Measurements from ENCODE around the gene SPTBN1.

SPTBN1 gene

DNA sequence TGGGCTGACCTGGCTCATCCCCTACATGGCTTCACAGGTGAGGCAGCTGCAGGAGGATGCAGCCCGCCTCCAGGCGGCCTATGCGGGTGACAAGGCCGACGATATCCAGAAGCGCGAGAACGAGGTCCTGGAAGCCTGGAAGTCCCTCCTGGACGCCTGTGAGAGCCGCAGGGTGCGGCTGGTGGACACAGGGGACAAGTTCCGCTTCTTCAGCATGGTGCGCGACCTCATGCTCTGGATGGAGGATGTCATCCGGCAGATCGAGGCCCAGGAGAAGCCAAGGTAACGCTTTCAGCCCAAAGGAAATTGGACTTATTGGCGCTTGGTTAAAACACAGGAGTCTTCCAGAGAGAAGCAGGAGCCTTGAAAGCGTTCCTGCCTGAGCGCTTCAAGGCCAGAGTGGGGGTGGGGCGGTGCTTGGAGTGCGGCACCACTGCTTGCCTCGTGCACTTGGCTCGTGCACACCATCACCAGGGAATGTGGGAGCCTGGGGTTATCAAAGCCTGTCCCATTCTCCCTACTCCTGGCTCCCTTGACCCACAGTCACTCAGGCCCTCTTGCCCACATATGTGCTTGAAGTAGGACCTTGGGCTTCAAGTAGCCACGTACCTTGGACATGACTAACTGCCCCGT, 197.6 kb downstream of the SPTBN1 start:
- Mint-ChIP-seq H3K4me3 (no peak overlapping the region), H3K27me3 (no peaks in the 10 kb centered on the region), H3K36me3 (ENCODE audit: insufficient read depth) (peaks cover 88% of the 10 kb centered on the region), H3K9me3 (no peaks in the 10 kb centered on the region), H3K27ac (peak overlapping the region in 1 of 2 donors; percentile 26), H3K4me1 (ENCODE audit: low read depth in 2 of 2) (peaks cover 5 to 12% of the 10 kb centered on the region in 2 donors)
- ATAC-seq (replicated peaks) (no peak), DNase-seq (no peak)

- H3K27me3 Mint-ChIP-seq: no peaks in the 10 kb centered on the region
- ATAC-seq (replicated peaks): no peak
- H3K36me3 Mint-ChIP-seq (ENCODE audit: insufficient read depth): peaks cover 88% of the 10 kb centered on the region
- DNase-seq: no peak
- H3K4me3 Mint-ChIP-seq: no peak overlapping the region
- peaks cover 5 to 12% of the 10 kb centered on the region in 2 donors for H3K4me1 Mint-ChIP-seq (ENCODE audit: low read depth in 2 of 2)
- no peaks in the 10 kb centered on the region for H3K9me3 Mint-ChIP-seq
- peak overlapping the region in 1 of 2 donors; percentile 46 for H3K27ac Mint-ChIP-seq
Observed at GRCh38 chr2:54655046-54655809, 199.1 kb downstream of the SPTBN1 start.

DNA sequence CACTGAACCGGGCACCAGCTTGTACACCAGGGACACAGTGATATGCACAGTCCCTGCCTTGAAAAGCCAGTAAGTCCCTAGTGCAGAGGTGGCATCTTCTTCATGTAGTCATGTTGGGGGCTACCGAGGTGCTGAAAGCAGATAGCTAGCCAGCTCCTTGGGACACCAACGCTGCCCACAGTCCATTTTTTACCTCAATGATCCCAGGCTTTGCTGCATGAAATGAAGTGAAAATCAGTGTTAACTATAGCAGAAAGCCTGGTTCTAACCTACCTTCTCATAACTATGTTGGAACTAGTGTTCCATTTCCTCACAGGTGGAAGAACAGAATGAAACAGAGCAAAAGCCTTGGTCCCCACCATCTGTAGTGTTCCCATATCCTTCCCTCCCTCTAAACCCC, 200.7 kb downstream of the SPTBN1 start:
- Mint-ChIP-seq H3K27ac (peak overlapping the region in 1 of 2 donors; percentile 12), H3K9me3 (no peaks in the 10 kb centered on the region), H3K4me3 (no peak overlapping the region), H3K36me3 (ENCODE audit: insufficient read depth) (peaks cover 89% of the 10 kb centered on the region), H3K4me1 (ENCODE audit: low read depth in 2 of 2) (peaks cover 5 to 11% of the 10 kb centered on the region in 2 donors), H3K27me3 (no peaks in the 10 kb centered on the region)
- no peak for DNase-seq
- ATAC-seq (replicated peaks): no peak

DNA sequence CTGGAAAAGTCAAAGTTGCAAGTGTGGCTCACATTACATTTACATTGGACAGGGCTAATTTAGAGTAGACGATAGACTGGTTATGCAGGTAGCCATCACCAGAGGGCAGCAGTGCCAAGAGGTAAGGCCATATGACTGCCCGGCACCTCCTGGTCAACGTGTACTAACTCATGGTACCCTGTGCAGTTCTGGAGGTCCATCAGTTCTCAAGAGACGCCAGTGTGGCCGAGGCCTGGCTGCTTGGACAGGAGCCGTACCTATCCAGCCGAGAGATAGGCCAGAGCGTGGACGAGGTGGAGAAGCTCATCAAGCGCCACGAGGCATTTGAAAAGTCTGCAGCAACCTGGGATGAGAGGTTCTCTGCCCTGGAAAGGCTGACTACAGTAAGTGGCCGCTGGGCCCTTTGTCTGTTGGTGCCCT, 201.5 kb downstream of the SPTBN1 start:
- peak in 1 of 3 experiments; percentile 9 for DNase-seq
- Mint-ChIP-seq H3K36me3 (ENCODE audit: insufficient read depth) (peaks cover 88% of the 10 kb centered on the region), H3K4me1 (ENCODE audit: low read depth in 2 of 2) (peaks cover 3 to 4% of the 10 kb centered on the region in 2 donors), H3K27ac (peak overlapping the region; percentile 12 to 83), H3K9me3 (no peaks in the 10 kb centered on the region), H3K4me3 (no peak overlapping the region), H3K27me3 (no peaks in the 10 kb centered on the region)
- ATAC-seq (replicated peaks): peak; percentile 43

- no peak for DNase-seq
- no peak for ATAC-seq (replicated peaks)
- Mint-ChIP-seq H3K27ac (peak overlapping the region in 1 of 2 donors; percentile 83), H3K4me3 (no peak overlapping the region), H3K36me3 (ENCODE audit: insufficient read depth) (peaks cover 87% of the 10 kb centered on the region), H3K27me3 (no peaks in the 10 kb centered on the region), H3K4me1 (ENCODE audit: low read depth in 2 of 2) (peaks cover 0 to 4% of the 10 kb centered on the region in 2 donors), H3K9me3 (no peaks in the 10 kb centered on the region)
Observed at GRCh38 chr2:54658564-54659071, 202.5 kb downstream of the SPTBN1 start.

DNA sequence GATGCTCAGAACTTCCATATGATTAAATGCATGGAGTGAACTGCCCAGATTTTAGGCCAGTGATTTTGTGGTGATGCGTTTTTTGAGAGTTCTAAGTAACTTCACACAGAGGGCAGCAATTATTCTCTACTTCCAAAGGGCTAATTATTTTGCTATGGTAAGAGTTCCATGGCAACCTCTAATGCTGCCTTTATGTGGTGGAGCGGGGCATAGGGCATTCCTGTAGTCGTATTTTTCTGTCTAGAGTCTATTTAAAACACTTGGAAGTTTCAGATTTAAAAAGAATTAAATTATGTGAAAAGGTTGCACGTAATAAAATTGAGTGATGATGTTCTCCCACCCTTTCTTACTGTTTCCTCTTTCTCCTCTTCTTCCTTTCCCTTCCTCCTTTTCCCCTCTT, 203.4 kb downstream of the SPTBN1 start:
- peaks cover 83% of the 10 kb centered on the region for H3K36me3 Mint-ChIP-seq (ENCODE audit: insufficient read depth)
- H3K27me3 Mint-ChIP-seq: no peaks in the 10 kb centered on the region
- DNase-seq (no peak), ATAC-seq (replicated peaks) (no peak)
- no peak overlapping the region for H3K4me3 Mint-ChIP-seq
- H3K27ac Mint-ChIP-seq: peak overlapping the region in 1 of 2 donors; percentile 87
- H3K9me3 Mint-ChIP-seq: no peaks in the 10 kb centered on the region
- H3K4me1 Mint-ChIP-seq (ENCODE audit: low read depth in 2 of 2): peaks cover 0 to 4% of the 10 kb centered on the region in 2 donors

DNA sequence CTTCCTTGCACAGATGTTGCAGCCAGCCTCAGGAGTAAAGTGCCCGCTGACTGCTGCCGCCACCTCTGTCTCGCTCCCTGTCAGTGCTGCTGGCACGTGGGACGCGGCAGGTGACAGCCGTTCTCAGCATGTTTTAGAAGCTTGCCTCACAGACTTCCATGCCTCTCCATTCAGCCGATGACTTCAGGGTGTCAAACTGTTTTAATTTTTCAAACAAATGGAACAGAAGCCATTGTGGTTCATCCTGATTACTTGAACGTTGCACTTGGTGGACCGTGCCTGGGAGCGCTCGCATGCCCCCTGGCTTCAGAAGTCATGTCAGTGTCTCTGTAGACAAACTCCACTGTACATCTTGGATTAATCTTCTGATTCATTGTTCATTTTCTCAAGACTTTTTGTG, 204.6 kb downstream of the SPTBN1 start:
- Mint-ChIP-seq H3K4me3 (no peak overlapping the region), H3K4me1 (ENCODE audit: low read depth in 2 of 2) (peaks cover 0 to 4% of the 10 kb centered on the region in 2 donors), H3K27me3 (no peaks in the 10 kb centered on the region), H3K9me3 (no peaks in the 10 kb centered on the region), H3K27ac (no peak overlapping the region), H3K36me3 (ENCODE audit: insufficient read depth) (peaks cover 83% of the 10 kb centered on the region)
- ATAC-seq (replicated peaks): no peak
- no peak for DNase-seq

- no peaks in the 10 kb centered on the region for H3K4me1 Mint-ChIP-seq (ENCODE audit: low read depth in 2 of 2)
- H3K27me3 Mint-ChIP-seq: no peaks in the 10 kb centered on the region
- H3K9me3 Mint-ChIP-seq: no peaks in the 10 kb centered on the region
- H3K27ac Mint-ChIP-seq: no peak overlapping the region
- peaks cover 85% of the 10 kb centered on the region for H3K36me3 Mint-ChIP-seq (ENCODE audit: insufficient read depth)
- DNase-seq (no peak), ATAC-seq (replicated peaks) (no peak)
- no peak overlapping the region for H3K4me3 Mint-ChIP-seq
Observed at GRCh38 chr2:54663424-54664030, 207.4 kb downstream of the SPTBN1 start.

DNA sequence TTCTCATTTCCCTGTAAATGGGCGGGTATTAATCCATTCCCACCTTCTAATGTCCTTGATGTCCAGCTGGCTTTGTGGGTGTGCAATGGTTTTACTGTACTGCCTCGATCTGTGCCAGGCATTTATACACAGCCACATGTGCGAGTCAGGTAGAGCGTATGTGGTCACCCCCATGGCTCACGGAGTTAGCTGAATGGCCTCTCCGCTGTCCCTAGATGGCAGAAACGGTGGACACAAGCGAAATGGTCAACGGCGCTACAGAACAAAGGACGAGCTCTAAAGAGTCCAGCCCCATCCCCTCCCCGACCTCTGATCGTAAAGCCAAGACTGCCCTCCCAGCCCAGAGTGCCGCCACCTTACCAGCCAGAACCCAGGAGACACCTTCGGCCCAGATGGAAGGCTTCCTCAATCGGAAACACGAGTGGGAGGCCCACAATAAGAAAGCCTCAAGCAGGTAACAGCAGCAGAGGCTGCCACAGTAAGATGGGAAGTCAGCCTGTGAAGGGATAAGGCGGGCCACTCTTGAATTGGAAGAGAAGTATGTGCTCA, 208.2 kb downstream of the SPTBN1 start:
- Mint-ChIP-seq H3K27me3 (no peaks in the 10 kb centered on the region), H3K27ac (peak overlapping the region in 1 of 2 donors; percentile 46), H3K36me3 (ENCODE audit: insufficient read depth) (peaks cover 85% of the 10 kb centered on the region), H3K9me3 (no peaks in the 10 kb centered on the region), H3K4me3 (no peak overlapping the region), H3K4me1 (ENCODE audit: low read depth in 2 of 2) (no peaks in the 10 kb centered on the region)
- DNase-seq (no peak), ATAC-seq (replicated peaks) (no peak)

DNA sequence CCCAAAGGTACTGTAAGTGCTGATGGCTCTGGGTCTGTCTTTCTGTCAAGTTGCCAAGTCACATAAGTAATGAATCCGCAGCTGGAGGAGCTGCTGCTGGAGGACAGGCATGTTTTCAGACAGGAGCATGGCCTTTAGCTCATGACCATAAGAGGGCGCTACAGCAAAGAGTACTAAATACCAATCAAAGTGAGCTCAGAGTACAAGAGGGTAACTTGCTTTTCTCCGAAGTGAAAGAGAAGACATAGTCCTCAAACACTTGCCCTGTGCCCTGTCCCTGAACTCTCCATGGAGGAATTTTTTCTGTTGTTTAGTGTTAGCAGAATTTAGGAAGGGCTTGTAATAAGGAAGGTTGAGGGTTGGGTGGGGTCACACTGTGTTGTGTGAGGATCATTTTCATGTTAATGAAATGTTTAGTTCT, 209.3 kb downstream of the SPTBN1 start:
- Mint-ChIP-seq H3K4me3 (no peak overlapping the region), H3K27me3 (no peaks in the 10 kb centered on the region), H3K36me3 (ENCODE audit: insufficient read depth) (peaks cover 82% of the 10 kb centered on the region), H3K4me1 (ENCODE audit: low read depth in 2 of 2) (no peaks in the 10 kb centered on the region), H3K27ac (peak overlapping the region; percentile 68 to 90), H3K9me3 (no peaks in the 10 kb centered on the region)
- DNase-seq (peak; percentile 6 to 31 (median 17)), ATAC-seq (replicated peaks) (peak; percentile 62)

GRCh38 chr2:54666131-54666633, 210.1 kb downstream of the SPTBN1 start:
- Mint-ChIP-seq H3K36me3 (ENCODE audit: insufficient read depth) (peaks cover 82% of the 10 kb centered on the region), H3K4me1 (ENCODE audit: low read depth in 2 of 2) (no peaks in the 10 kb centered on the region), H3K27me3 (no peaks in the 10 kb centered on the region), H3K4me3 (no peak overlapping the region), H3K9me3 (no peaks in the 10 kb centered on the region), H3K27ac (peak overlapping the region; percentile 49 to 66)
- no peak for DNase-seq
- ATAC-seq (replicated peaks): no peak

DNA sequence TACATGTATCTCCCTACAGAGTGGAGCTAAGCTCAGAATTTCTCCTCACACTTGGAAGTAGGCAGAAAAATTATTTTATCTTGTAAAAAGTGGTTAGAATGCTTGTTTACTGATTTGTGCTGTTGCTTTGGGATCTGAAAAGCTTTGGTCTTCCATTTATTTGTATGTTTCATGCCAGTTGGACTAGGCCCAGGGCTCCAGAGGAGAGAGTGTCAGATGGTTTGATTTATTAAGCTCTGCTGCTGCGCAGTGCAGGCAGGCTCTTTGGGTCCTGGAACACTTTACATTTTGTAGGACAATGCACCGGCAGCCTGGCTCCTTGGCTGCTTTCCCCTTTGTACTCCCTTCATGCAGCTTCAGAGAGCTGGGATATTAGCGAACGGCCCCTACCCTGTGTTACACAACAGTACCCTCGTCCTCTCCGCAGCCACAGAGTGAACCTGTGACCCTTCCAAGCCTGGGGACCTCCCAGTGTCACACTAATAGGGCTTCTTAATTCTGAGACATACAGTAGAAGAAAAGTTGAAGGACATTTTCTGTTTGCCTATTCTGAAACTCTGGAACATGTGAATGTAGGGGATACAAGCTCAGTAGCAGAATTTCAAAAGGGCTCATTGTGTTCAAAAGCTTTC, 210.6 kb downstream of the SPTBN1 start:
- no peak for ATAC-seq (replicated peaks)
- Mint-ChIP-seq H3K4me1 (ENCODE audit: low read depth in 2 of 2) (no peaks in the 10 kb centered on the region), H3K27ac (peak overlapping the region; percentile 49 to 66), H3K27me3 (no peaks in the 10 kb centered on the region), H3K4me3 (no peak overlapping the region), H3K36me3 (ENCODE audit: insufficient read depth) (peaks cover 76% of the 10 kb centered on the region), H3K9me3 (no peaks in the 10 kb centered on the region)
- no peak for DNase-seq

DNA sequence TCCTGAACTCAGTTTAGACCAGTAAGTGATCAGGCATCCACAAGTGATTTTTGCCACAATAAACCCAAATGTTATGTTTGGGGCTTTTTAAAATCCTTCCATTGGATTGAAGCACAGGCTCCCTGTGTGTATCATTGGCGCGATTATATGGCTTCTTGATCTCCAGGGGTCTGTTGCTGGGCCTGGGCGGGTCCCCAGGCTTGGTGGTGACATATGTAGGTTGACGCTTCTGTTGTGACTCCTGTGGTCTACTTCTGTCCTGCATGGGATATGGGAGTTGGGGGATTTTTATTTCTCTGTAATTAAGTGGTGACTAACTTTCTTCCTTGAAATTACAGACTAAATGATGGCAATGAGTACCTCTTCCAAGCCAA, 211.1 kb downstream of the SPTBN1 start:
- Mint-ChIP-seq H3K9me3 (no peaks in the 10 kb centered on the region), H3K4me3 (no peak overlapping the region)
- no peak for ATAC-seq (replicated peaks)

More for the DNA sequence above, 211.1 kb downstream of the SPTBN1 start:
- Mint-ChIP-seq H3K27ac (peak overlapping the region; percentile 25 to 66), H3K27me3 (no peaks in the 10 kb centered on the region), H3K4me1 (ENCODE audit: low read depth in 2 of 2) (no peaks in the 10 kb centered on the region), H3K36me3 (ENCODE audit: insufficient read depth) (peaks cover 72% of the 10 kb centered on the region)
- no peak for DNase-seq
